Lower lobe of right lung (tissue), 2 donors: ENCODE data around the gene PPP1R3D. TPM values are rescaled to one million over a fixed set of nuclear protein-coding genes. Genes with fewer than 3 reads are reported as not detected.

Experiments used
- ATAC-seq, 2 donors: fragments of 200-7000 bp; cut with Tn5 transposase; one replicate each; pipeline ENCODE4 v1.9.1; 2020 to 2022; ENCODE audit warnings: mild to moderate bottlenecking in 2 of 2, moderate library complexity in 2 of 2
- DNase-seq: peaks from one replicate; pipeline ENCODE4 v3.0.0-alpha.2; 2020
- H3K27ac ChIP-seq: fragments of 200-600 bp; one replicate; pipeline ENCODE4 v1.8.0; 2022
- H3K27me3 ChIP-seq: fragments of 200-600 bp; one replicate; pipeline ENCODE4 v1.8.0; 2022; ENCODE audit warnings: low read depth
- H3K36me3 ChIP-seq: fragments of 200-600 bp; one replicate; pipeline ENCODE4 v1.8.0; 2022; ENCODE audit warnings: mild to moderate bottlenecking
- H3K4me1 ChIP-seq: fragments of 200-600 bp; one replicate; pipeline ENCODE4 v1.8.0; 2022
- H3K4me3 ChIP-seq: fragments of 200-600 bp; one replicate; pipeline ENCODE4 v1.8.0; 2022; ENCODE audit warnings: mild to moderate bottlenecking
- H3K9me3 ChIP-seq: fragments of 200-600 bp; one replicate; pipeline ENCODE4 v1.8.0; 2022
- CTCF ChIP-seq: fragments of 200-600 bp; IDR thresholded peaks from one replicate; pipeline ENCODE4 v1.8.0; 2022; ENCODE audit warnings: antibody characterized with exemption, mild to moderate bottlenecking
- intact Hi-C: fragments of 100-400 bp; cut with DNase I; formaldehyde crosslinking; loops from one replicate; pipeline ENCODE4 v1.11.0; 2022
- long read RNA-seq: library from polyadenylated mRNA; unstranded; transcript quantifications from one replicate; pipeline ENCODE4 v2.0.0, GENCODE V29; 2021
- total RNA-seq: library from RNA; stranded (reverse); fragmentation: NEBNext Ultra II Directional; extraction: Animal tissue kit (Norgen Biotek cat#: 25700); gene quantifications from one replicate; pipeline ENCODE4 v1.2.1, GENCODE V29; 2021
- donor health status: DM: no; HTN: yes; CAD: no; lungs with severe emphysema.

Gene PPP1R3D
- total RNA-seq, result 12.1 TPM
- long read RNA-seq, transcript PPP1R3D-201 (1 exons, 3,630 nt), result major isoform, 17 of 17 reads
- long read RNA-seq, partial matches to known transcripts, result 0 of 17 reads
- long read RNA-seq, other reads (novel, unspliced or antisense), result 0 of 17 reads

GRCh38 chr20:59940129-59940955 is at the start of gene PPP1R3D, which contains the start of gene FAM217B:
PPP1R3D (minus strand) TSS chr20:59940305; CDS start chr20:59939931, 374 bp downstream.
FAM217B (plus strand) TSS chr20:59940389; CDS start chr20:59943944, 3,555 bp downstream.
- peak within 1 kb of the TSS; percentile 99 for H3K27ac ChIP-seq
- intact Hi-C loops, result no loop called here
- DNase-seq, result peak; percentile 99
- TF ChIP-seq CTCF, result no peak
- peak; percentile 99 for ATAC-seq
- no peaks in the 10 kb centered on the region for H3K27me3 ChIP-seq
- peaks cover 33% of the 10 kb centered on the region for H3K36me3 ChIP-seq
- H3K9me3 ChIP-seq, result no peaks in the 10 kb centered on the region
- H3K4me1 ChIP-seq, result peaks cover 40% of the 10 kb centered on the region
- peak within 1 kb of the TSS; percentile 81 for H3K4me3 ChIP-seq

GRCh38 chr20:59988141-59988540 is 48.0 kb upstream of the PPP1R3D start:
- H3K4me1 ChIP-seq, result peaks cover 11% of the 10 kb centered on the region
- no peak overlapping the region for H3K4me3 ChIP-seq
- no peaks in the 10 kb centered on the region for H3K36me3 ChIP-seq
- intact Hi-C loops, result no loop called here
- no peak for TF ChIP-seq CTCF
- DNase-seq, result peak; percentile 72
- ATAC-seq, result peak; percentile 80 to 87
- H3K9me3 ChIP-seq, result no peaks in the 10 kb centered on the region
- no peak overlapping the region for H3K27ac ChIP-seq
- H3K27me3 ChIP-seq, result no peaks in the 10 kb centered on the region

- TF ChIP-seq CTCF, result no peak
- DNase-seq, result no peak
- H3K27me3 ChIP-seq, result no peaks in the 10 kb centered on the region
- no peaks in the 10 kb centered on the region for H3K36me3 ChIP-seq
- peaks cover 11% of the 10 kb centered on the region for H3K4me1 ChIP-seq
- no peak overlapping the region for H3K27ac ChIP-seq
- H3K4me3 ChIP-seq, result no peak overlapping the region
- H3K9me3 ChIP-seq, result no peaks in the 10 kb centered on the region
- no peak for ATAC-seq
- intact Hi-C loops, result no loop called here
Observed at GRCh38 chr20:59987135-59987534, 47.0 kb upstream of the PPP1R3D start.

- no peak overlapping the region for H3K4me3 ChIP-seq
- intact Hi-C loops, result no loop called here
- ATAC-seq (peak in 1 of 2 donors; percentile 45), DNase-seq (no peak)
- H3K36me3 ChIP-seq, result no peaks in the 10 kb centered on the region
- no peaks in the 10 kb centered on the region for H3K27me3 ChIP-seq
- no peak overlapping the region for H3K27ac ChIP-seq
- H3K4me1 ChIP-seq, result peaks cover 6% of the 10 kb centered on the region
- no peak for TF ChIP-seq CTCF
- H3K9me3 ChIP-seq, result no peaks in the 10 kb centered on the region
Observed at GRCh38 chr20:59985864-59986263, 45.8 kb upstream of the PPP1R3D start.

GRCh38 chr20:59985164-59985563 is 45.1 kb upstream of the PPP1R3D start:
- H3K27ac ChIP-seq, result peak overlapping the region; percentile 59
- ATAC-seq (no peak), DNase-seq (no peak)
- no peaks in the 10 kb centered on the region for H3K9me3 ChIP-seq
- intact Hi-C loops, result no loop called here
- H3K4me1 ChIP-seq, result peaks cover 6% of the 10 kb centered on the region
- H3K27me3 ChIP-seq, result no peaks in the 10 kb centered on the region
- no peak overlapping the region for H3K4me3 ChIP-seq
- no peak for TF ChIP-seq CTCF
- no peaks in the 10 kb centered on the region for H3K36me3 ChIP-seq
